ENCODE data around the gene ANKS1A.

Gene ANKS1A

GRCh38 chr6:35054106-35054742 lies 165.2 kb downstream of the ANKS1A start:
- no peak for DNase-seq (ENCODE audit: low read depth, low spot score)

GRCh38 chr6:35054743-35055130 lies 165.7 kb downstream of the ANKS1A start:
- no peak for DNase-seq (ENCODE audit: low read depth, low spot score)

GRCh38 chr6:35055891-35056290 lies 166.8 kb downstream of the ANKS1A start:
- DNase-seq (ENCODE audit: low read depth, low spot score) = no peak

GRCh38 chr6:35056952-35057351 lies 167.9 kb downstream of the ANKS1A start:
- DNase-seq (ENCODE audit: low read depth, low spot score) = no peak

GRCh38 chr6:35057449-35058357 lies 168.6 kb downstream of the ANKS1A start:
- no peak for DNase-seq (ENCODE audit: low read depth, low spot score)

- DNase-seq (ENCODE audit: low read depth, low spot score) = no peak
Observed at GRCh38 chr6:35058358-35058675, 169.3 kb downstream of the ANKS1A start.

GRCh38 chr6:35058865-35059522 lies 169.9 kb downstream of the ANKS1A start:
- no peak for DNase-seq (ENCODE audit: low read depth, low spot score)

- no peak for DNase-seq (ENCODE audit: low read depth, low spot score)
Observed at GRCh38 chr6:35059596-35060345, 170.7 kb downstream of the ANKS1A start.

GRCh38 chr6:35061102-35061615 lies 172.1 kb downstream of the ANKS1A start:
- no peak for DNase-seq (ENCODE audit: low read depth, low spot score)

GRCh38 chr6:35061651-35062410 lies 172.8 kb downstream of the ANKS1A start:
- no peak for DNase-seq (ENCODE audit: low read depth, low spot score)

- DNase-seq (ENCODE audit: low read depth, low spot score) = no peak
Observed at GRCh38 chr6:35062676-35063574, 173.9 kb downstream of the ANKS1A start.

- no peak for DNase-seq (ENCODE audit: low read depth, low spot score)
Observed at GRCh38 chr6:35063701-35064280, 174.7 kb downstream of the ANKS1A start.

- DNase-seq (ENCODE audit: low read depth, low spot score) = no peak
Observed at GRCh38 chr6:35064290-35064689, 175.2 kb downstream of the ANKS1A start.

GRCh38 chr6:35064757-35065440 lies 175.8 kb downstream of the ANKS1A start:
- DNase-seq (ENCODE audit: low read depth, low spot score) = no peak

GRCh38 chr6:35065441-35065800 lies 176.4 kb downstream of the ANKS1A start:
- no peak for DNase-seq (ENCODE audit: low read depth, low spot score)

- DNase-seq (ENCODE audit: low read depth, low spot score) = no peak
Observed at GRCh38 chr6:35065870-35066269, 176.8 kb downstream of the ANKS1A start.

- no peak for DNase-seq (ENCODE audit: low read depth, low spot score)
Observed at GRCh38 chr6:35067234-35067633, 178.2 kb downstream of the ANKS1A start.

- no peak for DNase-seq (ENCODE audit: low read depth, low spot score)
Observed at GRCh38 chr6:35068206-35068605, 179.2 kb downstream of the ANKS1A start.

GRCh38 chr6:35068644-35069043 lies 179.6 kb downstream of the ANKS1A start:
- no peak for DNase-seq (ENCODE audit: low read depth, low spot score)
